Endodermal cell (in vitro differentiated cells): ENCODE results near the gene DAND5. TPM values are rescaled to one million over a fixed set of nuclear protein-coding genes. Genes with fewer than 3 reads are reported as not detected.

Experiments
- DNase-seq: peaks from one replicate; pipeline ENCODE4 v3.0.0-alpha.2; 2017
- H3K27ac ChIP-seq: 2 replicates; pipeline ENCODE4 v1.5.1; 2013; ENCODE audit warnings: mild to moderate bottlenecking, low read depth, low read length, moderate library complexity
- H3K27me3 ChIP-seq: 2 replicates; pipeline ENCODE4 v1.6.1; 2013; ENCODE audit warnings: mild to moderate bottlenecking, low read length, moderate library complexity; ENCODE audit not compliant: insufficient read depth, control insufficient read depth, poor library complexity, severe bottlenecking
- H3K36me3 ChIP-seq: 2 replicates; pipeline ENCODE4 v1.7.0; 2013; ENCODE audit warnings: mild to moderate bottlenecking, low read length, moderate library complexity; ENCODE audit not compliant: control insufficient read depth, insufficient read depth
- H3K4me1 ChIP-seq: one replicate; pipeline ENCODE4 v1.7.0; 2013; ENCODE audit warnings: low read length; ENCODE audit not compliant: control insufficient read depth, insufficient read depth
- H3K4me3 ChIP-seq: 2 replicates; pipeline ENCODE4 v1.5.1; 2013; ENCODE audit warnings: mild to moderate bottlenecking, low read length, moderate library complexity
- H3K9ac ChIP-seq: 2 replicates; pipeline ENCODE4 v1.6.1; 2013; ENCODE audit warnings: mild to moderate bottlenecking, low read length, moderate library complexity; ENCODE audit not compliant: poor library complexity, severe bottlenecking; ENCODE audit errors: extremely low read depth
- H3K9me3 ChIP-seq: 2 replicates; pipeline ENCODE4 v1.6.1; 2013; ENCODE audit warnings: mild to moderate bottlenecking, low read length, moderate library complexity; ENCODE audit not compliant: control insufficient read depth
- H3K27ac Mint-ChIP-seq: 2 replicates; pipeline ENCODE4 v1.8.0; 2020; ENCODE audit warnings: mixed read lengths
- H3K27me3 Mint-ChIP-seq: 2 replicates; pipeline ENCODE4 v1.8.0; 2021; ENCODE audit warnings: mild to moderate bottlenecking, mixed read lengths; ENCODE audit not compliant: insufficient read depth
- H3K36me3 Mint-ChIP-seq: 2 replicates; pipeline ENCODE4 v1.8.0; 2020; ENCODE audit warnings: low read depth, mixed read lengths
- H3K4me1 Mint-ChIP-seq: 2 replicates; pipeline ENCODE4 v1.8.0; 2020; ENCODE audit warnings: mixed read lengths
- H3K4me3 Mint-ChIP-seq: 2 replicates; pipeline ENCODE4 v1.8.0; 2020; ENCODE audit warnings: mild to moderate bottlenecking, moderate library complexity, mixed read lengths
- H3K9me3 Mint-ChIP-seq: 2 replicates; pipeline ENCODE4 v1.8.0; 2020; ENCODE audit warnings: mild to moderate bottlenecking, mixed read lengths
- WGBS, 2 experiments: methylation state at CpG; one replicate each; pipeline versions ENCODE4 v1.1.5 to v1.1.7; 2013; ENCODE audit warnings: missing lambda C conversion rate in 2 of 2, mixed read lengths in 1 of 2; ENCODE audit not compliant: insufficient coverage in 1 of 2, insufficient read length in 1 of 2; 5-methylcytosine and 5-hydroxymethylcytosine counted together
- total RNA-seq, 2 donors: library from RNA; stranded (reverse); fragmentation: NEBNext Ultra II Directional in 1 of 2; extraction: Animal tissue kit (Norgen Biotek cat#: 25700) in 1 of 2; gene quantifications; 2 replicates in 1 of 2; 3 replicates in 1 of 2; pipeline ENCODE4 v1.2.1, GENCODE V29; 2021
- TF ChIP-seq, protein P1 (sequence below): fragments of 200-600 bp; sonication (generic); conservative IDR thresholded peaks from 2 replicates; pipeline ENCODE4 v1.5.0; 2021; ENCODE audit warnings: antibody characterized with exemption, mild to moderate bottlenecking

DAND5 gene
- total RNA-seq, 2 donors from 2014 or later: 0.13 to 0.40 TPM

GRCh38 chr19:12997179-12997966 lies 28.0 kb downstream of the DAND5 start:
- H3K27ac ChIP-seq: no peak overlapping the region
- no peak overlapping the region for H3K4me3 Mint-ChIP-seq
- H3K9me3 Mint-ChIP-seq: no peaks in the 10 kb centered on the region
- no peak for DNase-seq
- H3K27ac Mint-ChIP-seq: no peak overlapping the region
- no peaks in the 10 kb centered on the region for H3K4me1 Mint-ChIP-seq
- H3K36me3 ChIP-seq: no peaks in the 10 kb centered on the region
- no peaks in the 10 kb centered on the region for H3K4me1 ChIP-seq
- peaks cover 85% of the 10 kb centered on the region for H3K27me3 ChIP-seq
- no peaks in the 10 kb centered on the region for H3K9me3 ChIP-seq
- H3K4me3 ChIP-seq: no peak overlapping the region
- 92 to 97% methylated on average over 20 to 25 of the region's 25 CpGs for WGBS, 2 experiments
- no peaks in the 10 kb centered on the region for H3K36me3 Mint-ChIP-seq
- H3K27me3 Mint-ChIP-seq: peaks cover 86% of the 10 kb centered on the region
- no peak overlapping the region for H3K9ac ChIP-seq
- TF ChIP-seq, protein P1, sequence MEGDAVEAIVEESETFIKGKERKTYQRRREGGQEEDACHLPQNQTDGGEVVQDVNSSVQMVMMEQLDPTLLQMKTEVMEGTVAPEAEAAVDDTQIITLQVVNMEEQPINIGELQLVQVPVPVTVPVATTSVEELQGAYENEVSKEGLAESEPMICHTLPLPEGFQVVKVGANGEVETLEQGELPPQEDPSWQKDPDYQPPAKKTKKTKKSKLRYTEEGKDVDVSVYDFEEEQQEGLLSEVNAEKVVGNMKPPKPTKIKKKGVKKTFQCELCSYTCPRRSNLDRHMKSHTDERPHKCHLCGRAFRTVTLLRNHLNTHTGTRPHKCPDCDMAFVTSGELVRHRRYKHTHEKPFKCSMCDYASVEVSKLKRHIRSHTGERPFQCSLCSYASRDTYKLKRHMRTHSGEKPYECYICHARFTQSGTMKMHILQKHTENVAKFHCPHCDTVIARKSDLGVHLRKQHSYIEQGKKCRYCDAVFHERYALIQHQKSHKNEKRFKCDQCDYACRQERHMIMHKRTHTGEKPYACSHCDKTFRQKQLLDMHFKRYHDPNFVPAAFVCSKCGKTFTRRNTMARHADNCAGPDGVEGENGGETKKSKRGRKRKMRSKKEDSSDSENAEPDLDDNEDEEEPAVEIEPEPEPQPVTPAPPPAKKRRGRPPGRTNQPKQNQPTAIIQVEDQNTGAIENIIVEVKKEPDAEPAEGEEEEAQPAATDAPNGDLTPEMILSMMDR: no peak

DNA sequence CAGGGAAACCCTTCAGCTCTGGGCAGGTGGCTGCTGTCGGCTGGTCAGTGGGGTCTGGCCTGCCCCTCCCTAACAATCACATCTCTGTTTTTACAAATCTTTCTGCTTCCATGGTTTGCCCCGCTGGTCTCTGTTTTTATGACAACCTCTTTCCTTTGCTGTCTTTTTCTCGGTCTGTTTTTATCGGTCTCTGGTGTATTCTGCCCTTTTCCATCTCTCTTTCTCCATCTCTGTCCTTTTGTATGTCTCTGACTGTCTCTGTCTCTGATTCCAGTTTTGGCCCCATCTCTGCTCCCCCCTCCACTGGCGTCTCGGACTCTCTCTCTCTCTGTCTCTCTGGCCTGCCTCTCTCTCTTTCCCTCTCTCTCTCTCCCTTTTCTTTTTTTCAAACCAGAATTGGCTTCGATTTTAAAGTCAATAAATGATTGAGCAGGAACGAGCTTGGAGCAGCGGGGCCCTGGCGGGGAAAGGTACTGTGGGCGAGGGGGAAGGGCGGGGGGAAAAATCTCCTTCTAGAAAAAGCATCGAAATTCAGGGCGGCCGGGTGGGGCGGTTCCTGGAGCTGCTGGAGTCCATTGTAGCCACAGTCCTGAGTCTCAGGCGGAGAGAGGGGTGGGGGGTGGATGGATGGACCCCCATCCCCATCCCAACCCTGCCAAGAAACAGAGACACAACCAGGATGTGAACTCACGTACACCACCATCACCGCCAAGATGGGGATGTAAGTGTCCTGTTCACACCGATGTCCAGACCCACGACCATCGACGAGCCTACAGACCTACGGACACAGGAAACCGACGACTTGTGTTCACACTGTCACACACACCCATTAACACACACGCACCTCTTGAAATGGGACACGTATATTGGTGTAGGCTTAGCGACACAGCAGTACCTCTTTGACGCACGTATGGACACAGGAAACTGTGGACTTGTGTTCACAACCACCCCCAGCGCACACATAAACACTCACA lies 28.9 kb downstream of the DAND5 start:
- Mint-ChIP-seq H3K4me3 (no peak overlapping the region), H3K9me3 (no peaks in the 10 kb centered on the region), H3K27ac (no peak overlapping the region), H3K27me3 (peaks cover 82% of the 10 kb centered on the region), H3K36me3 (no peaks in the 10 kb centered on the region), H3K4me1 (no peaks in the 10 kb centered on the region)
- TF ChIP-seq, protein P1: no peak
- Histone ChIP-seq H3K36me3 (no peaks in the 10 kb centered on the region), H3K27ac (no peak overlapping the region), H3K4me3 (no peak overlapping the region), H3K27me3 (peaks cover 84% of the 10 kb centered on the region), H3K9me3 (no peaks in the 10 kb centered on the region), H3K4me1 (no peaks in the 10 kb centered on the region), H3K9ac (no peak overlapping the region)
- 87 to 88% methylated on average over 19 to 32 of the region's 32 CpGs for WGBS, 2 experiments
- DNase-seq: no peak

DNA sequence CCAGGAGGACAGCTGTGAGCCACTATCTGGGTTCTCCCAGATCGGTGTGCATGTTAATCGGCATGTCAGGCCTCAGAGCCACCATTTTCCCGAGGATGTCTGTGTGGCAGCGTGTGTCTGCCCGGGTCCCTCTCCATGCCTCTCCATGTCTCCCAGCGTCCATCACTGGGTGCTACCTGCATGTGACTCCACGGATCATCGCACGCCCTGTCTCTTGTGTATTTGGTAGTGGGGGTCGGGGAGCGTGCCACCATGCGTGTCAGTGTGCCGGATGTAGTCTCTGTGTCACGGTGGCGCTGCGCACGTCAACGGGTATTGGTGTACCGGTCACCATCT lies 31.8 kb downstream of the DAND5 start:
- H3K9ac ChIP-seq: no peak overlapping the region
- H3K27ac Mint-ChIP-seq: no peak overlapping the region

More for the DNA sequence above, 31.8 kb downstream of the DAND5 start:
- Mint-ChIP-seq H3K9me3 (no peaks in the 10 kb centered on the region), H3K4me1 (peaks cover 3% of the 10 kb centered on the region), H3K27me3 (peaks cover 87% of the 10 kb centered on the region), H3K4me3 (no peak overlapping the region), H3K36me3 (no peaks in the 10 kb centered on the region)
- H3K36me3 ChIP-seq: no peaks in the 10 kb centered on the region
- no peak for DNase-seq
- 88 to 91% methylated on average over 16 to 19 of the region's 19 CpGs for WGBS, 2 experiments
- H3K27me3 ChIP-seq: peaks cover 90% of the 10 kb centered on the region
- H3K4me3 ChIP-seq: no peak overlapping the region
- TF ChIP-seq, protein P1: no peak
- no peaks in the 10 kb centered on the region for H3K9me3 ChIP-seq
- H3K27ac ChIP-seq: no peak overlapping the region
- H3K4me1 ChIP-seq: no peaks in the 10 kb centered on the region
